Neural cell (in vitro differentiated cells): ENCODE measurements around the gene AP3B1.

Source experiments
- EP300 ChIP-seq: fragments of 450-650 bp; conservative IDR thresholded peaks from 2 replicates; pipeline ENCODE4 v1.6.1; 2014; ENCODE audit warnings: antibody characterized with exemption, mild to moderate bottlenecking, moderate library complexity; ENCODE audit not compliant: poor library complexity, severe bottlenecking
- EZH2 ChIP-seq: fragments of 200-600, 300-800 bp; shearing (Covaris generic), sonication (generic); IDR thresholded peaks from 2 replicates; pipeline ENCODE4 v1.6.1; 2014; ENCODE audit warnings: antibody characterized with exemption, low read length, borderline replicate concordance, mild to moderate bottlenecking; ENCODE audit not compliant: insufficient read depth, poor library complexity, severe bottlenecking
- MXI1 ChIP-seq: fragments of 450-650 bp; conservative IDR thresholded peaks from 2 replicates; pipeline ENCODE4 v1.6.1; 2014; ENCODE audit warnings: antibody characterized with exemption, mild to moderate bottlenecking; ENCODE audit not compliant: poor library complexity, severe bottlenecking
- POLR2AphosphoS5 ChIP-seq: IDR thresholded peaks from 2 replicates; pipeline ENCODE4 v1.6.1; 2012
- RAD21 ChIP-seq: fragments of 450-650 bp; conservative IDR thresholded peaks from 2 replicates; pipeline ENCODE4 v1.6.1; 2014; ENCODE audit warnings: antibody characterized with exemption, mild to moderate bottlenecking, moderate library complexity
- SMC3 ChIP-seq: fragments of 450-650 bp; conservative IDR thresholded peaks from 2 replicates; pipeline ENCODE4 v1.6.1; 2014; ENCODE audit warnings: antibody characterized with exemption, mild to moderate bottlenecking, moderate library complexity; ENCODE audit not compliant: poor library complexity
- TAF1 ChIP-seq: IDR thresholded peaks from 2 replicates; pipeline ENCODE4 v1.6.1; 2012; ENCODE audit warnings: low read depth
- TF ChIP-seq, protein P1 (sequence below): fragments of 450-650 bp; IDR thresholded peaks from 2 replicates; pipeline ENCODE4 v1.5.1; 2014; ENCODE audit warnings: antibody characterized with exemption, mild to moderate bottlenecking, moderate library complexity; ENCODE audit not compliant: poor library complexity, severe bottlenecking
- TF ChIP-seq, protein P2 (sequence below): IDR thresholded peaks from 2 replicates; pipeline ENCODE4 v1.6.1; 2012; ENCODE audit warnings: borderline replicate concordance

DNA sequence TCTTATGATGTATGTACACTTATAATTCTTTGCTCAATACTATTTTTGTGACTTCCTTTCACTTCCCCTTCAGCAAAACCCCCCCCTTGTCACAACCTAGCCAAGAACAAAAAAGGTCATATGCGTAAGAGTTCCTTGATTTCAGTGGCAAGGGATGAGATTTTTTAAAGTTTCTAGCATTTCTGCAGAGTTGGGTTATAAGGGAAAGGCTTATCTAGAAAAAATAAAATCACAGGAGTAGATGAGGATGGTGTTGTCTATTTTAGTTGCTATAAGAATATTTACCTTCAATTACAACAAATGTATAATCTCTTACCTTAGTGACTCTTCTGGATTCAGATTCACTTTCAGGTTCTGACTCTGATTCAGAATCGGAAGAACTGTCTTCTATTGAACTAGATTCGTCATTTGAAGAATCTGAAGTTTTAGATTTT lies 184.6 kb downstream of the AP3B1 start:
- TF ChIP-seq SMC3: no peak
- TF ChIP-seq, protein P1, sequence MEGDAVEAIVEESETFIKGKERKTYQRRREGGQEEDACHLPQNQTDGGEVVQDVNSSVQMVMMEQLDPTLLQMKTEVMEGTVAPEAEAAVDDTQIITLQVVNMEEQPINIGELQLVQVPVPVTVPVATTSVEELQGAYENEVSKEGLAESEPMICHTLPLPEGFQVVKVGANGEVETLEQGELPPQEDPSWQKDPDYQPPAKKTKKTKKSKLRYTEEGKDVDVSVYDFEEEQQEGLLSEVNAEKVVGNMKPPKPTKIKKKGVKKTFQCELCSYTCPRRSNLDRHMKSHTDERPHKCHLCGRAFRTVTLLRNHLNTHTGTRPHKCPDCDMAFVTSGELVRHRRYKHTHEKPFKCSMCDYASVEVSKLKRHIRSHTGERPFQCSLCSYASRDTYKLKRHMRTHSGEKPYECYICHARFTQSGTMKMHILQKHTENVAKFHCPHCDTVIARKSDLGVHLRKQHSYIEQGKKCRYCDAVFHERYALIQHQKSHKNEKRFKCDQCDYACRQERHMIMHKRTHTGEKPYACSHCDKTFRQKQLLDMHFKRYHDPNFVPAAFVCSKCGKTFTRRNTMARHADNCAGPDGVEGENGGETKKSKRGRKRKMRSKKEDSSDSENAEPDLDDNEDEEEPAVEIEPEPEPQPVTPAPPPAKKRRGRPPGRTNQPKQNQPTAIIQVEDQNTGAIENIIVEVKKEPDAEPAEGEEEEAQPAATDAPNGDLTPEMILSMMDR: no peak
- TF ChIP-seq RAD21: no peak
- no peak for TF ChIP-seq EP300
- no peak for TF ChIP-seq TAF1
- no peak for TF ChIP-seq MXI1
- TF ChIP-seq, protein P2, sequence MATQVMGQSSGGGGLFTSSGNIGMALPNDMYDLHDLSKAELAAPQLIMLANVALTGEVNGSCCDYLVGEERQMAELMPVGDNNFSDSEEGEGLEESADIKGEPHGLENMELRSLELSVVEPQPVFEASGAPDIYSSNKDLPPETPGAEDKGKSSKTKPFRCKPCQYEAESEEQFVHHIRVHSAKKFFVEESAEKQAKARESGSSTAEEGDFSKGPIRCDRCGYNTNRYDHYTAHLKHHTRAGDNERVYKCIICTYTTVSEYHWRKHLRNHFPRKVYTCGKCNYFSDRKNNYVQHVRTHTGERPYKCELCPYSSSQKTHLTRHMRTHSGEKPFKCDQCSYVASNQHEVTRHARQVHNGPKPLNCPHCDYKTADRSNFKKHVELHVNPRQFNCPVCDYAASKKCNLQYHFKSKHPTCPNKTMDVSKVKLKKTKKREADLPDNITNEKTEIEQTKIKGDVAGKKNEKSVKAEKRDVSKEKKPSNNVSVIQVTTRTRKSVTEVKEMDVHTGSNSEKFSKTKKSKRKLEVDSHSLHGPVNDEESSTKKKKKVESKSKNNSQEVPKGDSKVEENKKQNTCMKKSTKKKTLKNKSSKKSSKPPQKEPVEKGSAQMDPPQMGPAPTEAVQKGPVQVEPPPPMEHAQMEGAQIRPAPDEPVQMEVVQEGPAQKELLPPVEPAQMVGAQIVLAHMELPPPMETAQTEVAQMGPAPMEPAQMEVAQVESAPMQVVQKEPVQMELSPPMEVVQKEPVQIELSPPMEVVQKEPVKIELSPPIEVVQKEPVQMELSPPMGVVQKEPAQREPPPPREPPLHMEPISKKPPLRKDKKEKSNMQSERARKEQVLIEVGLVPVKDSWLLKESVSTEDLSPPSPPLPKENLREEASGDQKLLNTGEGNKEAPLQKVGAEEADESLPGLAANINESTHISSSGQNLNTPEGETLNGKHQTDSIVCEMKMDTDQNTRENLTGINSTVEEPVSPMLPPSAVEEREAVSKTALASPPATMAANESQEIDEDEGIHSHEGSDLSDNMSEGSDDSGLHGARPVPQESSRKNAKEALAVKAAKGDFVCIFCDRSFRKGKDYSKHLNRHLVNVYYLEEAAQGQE: no peak
- TF ChIP-seq EZH2: no peak
- no peak for TF ChIP-seq POLR2AphosphoS5
